Prostate gland (tissue), 2 donors: ENCODE measurements around the gene LSM3.

Experiments
- CTCF ChIP-seq, 4 experiments: fragments of 200-600 bp in 2 of 4; fragments of 450-650 bp in 2 of 4; sonication (generic) in 2 of 4; IDR thresholded peaks; 1 replicate in 3 of 4; 2 replicates in 1 of 4; pipeline ENCODE4 v1.5.1; 2016 to 2019; ENCODE audit warnings: antibody characterized with exemption in 4 of 4, mild to moderate bottlenecking in 2 of 4, moderate library complexity in 2 of 4
- POLR2A ChIP-seq: fragments of 450-650 bp; IDR thresholded peaks from one replicate; pipeline ENCODE4 v1.6.1; 2016; ENCODE audit warnings: antibody characterized with exemption, mild to moderate bottlenecking

DNA sequence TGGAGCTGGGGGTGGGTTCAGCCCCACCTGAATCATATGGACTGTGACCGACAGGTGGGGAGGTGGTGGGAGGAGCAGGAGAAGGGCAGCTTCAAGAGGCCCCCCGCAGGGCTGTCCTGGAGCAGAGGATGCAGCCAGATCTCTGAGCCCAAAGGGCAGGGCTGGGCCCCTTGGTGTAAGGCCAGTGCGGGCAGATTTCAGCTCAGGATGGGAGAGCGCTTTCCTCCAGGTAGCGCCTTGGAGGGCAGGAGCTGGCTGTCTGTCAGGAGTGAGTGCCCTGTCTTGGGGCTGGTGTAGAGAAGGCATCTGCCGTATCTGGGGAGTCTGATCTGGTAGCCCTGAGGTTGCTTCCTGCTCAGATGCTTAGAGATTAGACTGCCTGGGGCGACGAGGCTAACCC is 46.5 kb upstream of the LSM3 start:
- TF ChIP-seq CTCF (IDR thresholded peaks at IDR 0.05) (no peak), POLR2A (no peak)
